Endothelial cell of umbilical vein (primary cell): ENCODE measurements around the gene C3orf20. TPM values are rescaled to one million over a fixed set of nuclear protein-coding genes. Genes with fewer than 3 reads are reported as not detected.

Experiments
- BruUV-seq: library from RNA; stranded (reverse); fragments of 400-500 nt; replicated peaks from 2 replicates; lab custom pipeline; 2021; lab: Mats Ljungman, UMichigan
- CTCF ChIA-PET: fragments of 300-600, 350-600 bp; sonication (Branson Sonifier 250); formaldehyde crosslinking; loops from one replicate; lab custom pipeline; 2021; ENCODE audit warnings: antibody characterized with exemption, inconsistent platforms; lab: Charles Lee
- POLR2A ChIA-PET: fragments of 300-600, 350-600 bp; sonication (Branson Sonifier 250); formaldehyde crosslinking; loops from one replicate; lab custom pipeline; 2021; ENCODE audit warnings: antibody characterized with exemption, inconsistent platforms; lab: Charles Lee
- DNase-seq: peaks from one replicate; pipeline ENCODE4 v3.0.0-alpha.2; 2011; ENCODE audit warnings: low read depth, low spot score
- FAIRE-seq: peaks from 2 replicates; lab custom pipeline; 2011; peaks lifted over from hg19 to GRCh38; lab: Jason Lieb, UNC
- H2AFZ ChIP-seq: 2 replicates; pipeline ENCODE4 v1.6.0; 2012; ENCODE audit warnings: low read depth, low read length, control low read depth, inconsistent platforms
- H3K27ac ChIP-seq: 2 replicates; pipeline ENCODE4 v1.5.1; 2011; ENCODE audit warnings: low read depth, mild to moderate bottlenecking, control low read depth, low read length, moderate library complexity; ENCODE audit not compliant: insufficient read depth
- H3K27me3 ChIP-seq, 2 experiments: 2 replicates each; pipeline versions ENCODE4 v1.6.0 to v1.6.1; 2011; ENCODE audit warnings: low read length in 2 of 2, mixed read lengths in 1 of 2; ENCODE audit not compliant: control insufficient read depth in 2 of 2, insufficient read depth in 2 of 2
- H3K36me3 ChIP-seq, 2 experiments: 2 replicates in 1 of 2; 3 replicates in 1 of 2; pipeline ENCODE4 v1.5.1; 2011; ENCODE audit warnings: low read length in 2 of 2, mild to moderate bottlenecking in 1 of 2, moderate library complexity in 1 of 2; ENCODE audit not compliant: control insufficient read depth in 2 of 2, insufficient read depth in 2 of 2; ENCODE audit errors: extremely low read depth in 1 of 2
- H3K4me1 ChIP-seq: 3 replicates; pipeline ENCODE4 v1.5.1; 2011; ENCODE audit warnings: mild to moderate bottlenecking, low read length; ENCODE audit not compliant: control insufficient read depth, insufficient read depth; ENCODE audit errors: extremely low read depth
- H3K4me2 ChIP-seq: 2 replicates; pipeline ENCODE4 v1.6.1; 2011; ENCODE audit warnings: low read length, control low read depth, mixed read lengths; ENCODE audit not compliant: insufficient read depth
- H3K4me3 ChIP-seq, 3 experiments: fragments of 200-600 bp in 1 of 3; sonication (generic), shearing (Covaris generic) in 1 of 3; replicated peaks in 1 of 3; 2 replicates each; pipeline ENCODE4 v1.5.1; 2011 to 2016; ENCODE audit warnings: control low read depth in 3 of 3, low read length in 3 of 3, mild to moderate bottlenecking in 2 of 3, inconsistent platforms in 1 of 3, low read depth in 1 of 3, moderate library complexity in 1 of 3; ENCODE audit not compliant: insufficient read depth in 1 of 3
- H3K79me2 ChIP-seq: 2 replicates; pipeline ENCODE4 v1.6.0; 2012; ENCODE audit warnings: low read length, inconsistent platforms; ENCODE audit not compliant: control insufficient read depth, insufficient read depth
- H3K9ac ChIP-seq: replicated peaks from 2 replicates; pipeline ENCODE3; 2011; ENCODE audit warnings: low read length, control low read depth; ENCODE audit not compliant: insufficient read depth; ENCODE audit errors: extremely low read depth
- H3K9me1 ChIP-seq: replicated peaks from 3 replicates; pipeline ENCODE4 v1.6.0; 2011; ENCODE audit warnings: mild to moderate bottlenecking, low read length; ENCODE audit not compliant: control insufficient read depth, insufficient read depth; ENCODE audit errors: extremely low read depth
- H3K9me3 ChIP-seq: replicated peaks from 2 replicates; pipeline ENCODE4 v1.5.1; 2012; ENCODE audit warnings: low read length, inconsistent platforms; ENCODE audit not compliant: control insufficient read depth, insufficient read depth
- H4K20me1 ChIP-seq: replicated peaks from 2 replicates; pipeline ENCODE3; 2011; ENCODE audit warnings: mild to moderate bottlenecking, low read length; ENCODE audit not compliant: control insufficient read depth, insufficient read depth; ENCODE audit errors: extremely low read depth
- EZH2 ChIP-seq: IDR thresholded peaks from 2 replicates; pipeline ENCODE4 v1.6.1; 2012; ENCODE audit warnings: borderline replicate concordance, low read depth, mild to moderate bottlenecking, moderate library complexity, low read length, inconsistent platforms; ENCODE audit not compliant: severe bottlenecking
- FOS ChIP-seq: IDR thresholded peaks from 2 replicates; pipeline ENCODE4 v1.6.1; 2011; ENCODE audit warnings: mild to moderate bottlenecking, low read length, moderate library complexity, borderline replicate concordance; ENCODE audit not compliant: insufficient read depth
- GATA2 ChIP-seq: IDR thresholded peaks from 2 replicates; pipeline ENCODE4 v1.7.0; 2011; ENCODE audit warnings: low read depth, mild to moderate bottlenecking, moderate library complexity, mixed read lengths, low read length; ENCODE audit not compliant: insufficient read length, insufficient read depth
- JUN ChIP-seq: IDR thresholded peaks from 2 replicates; pipeline ENCODE4 v1.6.1; 2011; ENCODE audit warnings: borderline replicate concordance, low read depth; ENCODE audit not compliant: insufficient read length, insufficient read depth
- MYC ChIP-seq: IDR thresholded peaks from one replicate; pipeline ENCODE4 v1.6.1; 2011; ENCODE audit warnings: mild to moderate bottlenecking, low read depth, low read length
- POLR2A ChIP-seq: IDR thresholded peaks from 2 replicates; pipeline ENCODE4 v1.6.1; 2012; ENCODE audit warnings: low read depth, mild to moderate bottlenecking, control low read depth, low read length
- POLR2AphosphoS5 ChIP-seq: IDR thresholded peaks from 2 replicates; pipeline ENCODE4 v1.6.1; 2012; ENCODE audit warnings: low read depth, mild to moderate bottlenecking, control low read depth, low read length, moderate library complexity; ENCODE audit not compliant: insufficient read depth
- dilution Hi-C: fragments of 300-500 bp; cut with MboI; formaldehyde crosslinking; loops from one replicate; pipeline ENCODE4 v1.15.0; 2019; ENCODE audit warnings: low sequenced_read_pairs; ENCODE audit not compliant: extremely low pct_ligation_motif_present
- intact Hi-C: fragments of 100-400 bp; cut with micrococcal nuclease; formaldehyde crosslinking; loops from one replicate; pipeline ENCODE4 v1.10.0; 2022
- polyA plus RNA-seq, 4 experiments: library from polyadenylated mRNA; depleted of rRNA in 3 of 4; stranded (reverse) in 3 of 4; unstranded in 1 of 4; fragments of >200 nt; gene quantifications; 2 replicates each; pipeline versions ENCODE4 v1.2.1 to v1.2.3, GENCODE V29; 2011 to 2012; ENCODE audit warnings: missing spikeins in 1 of 4
- total RNA-seq: library from RNA; stranded (reverse); gene quantifications from 2 replicates; pipeline ENCODE4 v1.2.3, GENCODE V29; 2021
- TF ChIP-seq, protein P1 (sequence below), 2 donors: IDR thresholded peaks; 1 replicate in 1 of 2; 2 replicates in 1 of 2; pipeline ENCODE4 v1.5.1; 2011; ENCODE audit warnings: low read length in 2 of 2, mild to moderate bottlenecking in 2 of 2, moderate library complexity in 2 of 2, control low read depth in 1 of 2, inconsistent platforms in 1 of 2, low read depth in 1 of 2; ENCODE audit not compliant: insufficient read depth in 1 of 2; ENCODE audit errors: extremely low read depth in 1 of 2
- TF ChIP-seq, protein P2 (sequence below): IDR thresholded peaks from 2 replicates; pipeline ENCODE4 v1.6.1; 2011; ENCODE audit not compliant: insufficient read depth, insufficient read length

C3orf20 gene
- total and polyA plus RNA-seq, 2 donors (not counting 3 experiments of a cell fraction or from before 2014, with no cell fraction given), result not detected

DNA sequence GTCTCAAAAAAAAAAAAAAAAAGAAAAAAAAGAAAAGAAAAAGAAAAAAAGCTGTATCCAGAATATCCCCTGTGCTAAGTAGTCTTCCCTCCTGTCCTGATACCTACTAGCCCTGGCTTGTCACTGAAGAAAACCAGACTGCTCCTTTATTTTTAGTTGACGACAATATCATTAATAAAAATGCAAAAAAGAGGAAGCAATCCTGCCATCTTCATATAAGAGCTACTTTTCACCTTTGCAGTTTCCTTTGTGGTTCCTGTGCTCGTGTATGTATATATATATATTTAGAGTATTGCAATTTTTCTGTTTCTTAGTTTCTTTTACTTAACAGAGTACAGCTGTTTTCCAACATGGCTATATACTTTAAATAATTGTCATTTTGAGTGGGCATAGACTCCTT, 13.6 kb downstream of the C3orf20 start:
- Histone ChIP-seq H3K27ac (no peak overlapping the region), H4K20me1 (no peaks in the 10 kb centered on the region), H3K27me3 (peaks cover 4 to 5% of the 10 kb centered on the region in 2 experiments), H2AFZ (no peak overlapping the region), H3K36me3 (no peaks in the 10 kb centered on the region), H3K4me3 (no peak overlapping the region), H3K9ac (no peak overlapping the region), H3K4me2 (no peak overlapping the region), H3K9me1 (no peaks in the 10 kb centered on the region), H3K79me2 (no peaks in the 10 kb centered on the region), H3K4me1 (no peaks in the 10 kb centered on the region), H3K9me3 (no peaks in the 10 kb centered on the region)
- no peak for DNase-seq
- ChIA-PET CTCF (interaction anchor here (1.0 to 1.8 kb wide), 2 partner anchors 15 to 25 kb away, joined by 3 to 5 read pairs; no protein-coding TSS in a partner anchor), POLR2A (no interaction called here)
- intact Hi-C loops (no loop called here), dilution Hi-C loops (no loop called here)
- no TSS peak for BruUV-seq
- FAIRE-seq, result no peak
- TF ChIP-seq POLR2AphosphoS5 (no peak), GATA2 (no peak)

DNA sequence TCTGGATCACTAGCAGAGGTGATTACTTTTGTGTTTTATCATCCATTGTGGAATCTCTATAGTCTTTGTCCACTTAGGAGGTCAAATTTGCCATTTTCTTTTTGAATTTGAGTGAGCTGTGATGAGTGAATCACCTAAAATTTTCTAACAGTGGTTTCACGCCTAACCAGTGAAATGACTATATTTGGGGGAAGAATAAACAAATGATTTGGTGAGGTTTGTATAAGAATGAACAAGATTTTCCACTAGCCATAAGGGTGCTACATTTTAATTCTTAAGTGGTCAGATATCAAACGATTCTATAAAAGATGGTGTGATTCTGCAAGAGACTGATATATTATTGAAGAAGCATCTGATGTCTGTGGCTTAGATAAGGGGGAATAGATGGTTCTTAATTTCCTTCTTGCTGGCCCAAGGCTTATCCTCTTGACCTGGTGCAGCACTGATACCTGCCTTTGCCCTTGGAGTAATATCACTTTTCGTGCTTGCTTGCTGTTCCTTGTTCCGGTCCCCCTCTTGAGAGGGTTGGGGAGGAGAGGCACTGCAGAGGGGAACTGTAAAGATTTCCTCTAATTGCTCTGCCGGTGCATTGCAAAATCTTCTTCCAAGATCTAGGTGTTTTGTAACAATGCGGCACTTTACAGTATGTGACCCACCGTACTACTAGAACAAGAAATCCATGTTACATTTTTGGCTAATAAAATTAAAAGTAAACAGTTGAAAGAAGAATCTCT, 14.5 kb downstream of the C3orf20 start:
- Histone ChIP-seq H3K9me3 (no peaks in the 10 kb centered on the region), H3K4me1 (no peaks in the 10 kb centered on the region), H3K27me3 (peaks cover 4 to 5% of the 10 kb centered on the region in 2 experiments), H2AFZ (no peak overlapping the region), H3K79me2 (no peaks in the 10 kb centered on the region), H3K27ac (no peak overlapping the region), H3K36me3 (no peaks in the 10 kb centered on the region), H3K4me2 (no peak overlapping the region), H4K20me1 (no peaks in the 10 kb centered on the region), H3K9me1 (no peaks in the 10 kb centered on the region), H3K4me3 (no peak overlapping the region), H3K9ac (no peak overlapping the region)
- dilution Hi-C loops, result no loop called here
- no TSS peak for BruUV-seq
- ChIA-PET POLR2A (no interaction called here), CTCF (interaction anchor here (1.0 kb wide), 1 partner anchor 24 kb away, joined by 3 read pairs; no protein-coding TSS in a partner anchor)
- FAIRE-seq (no peak), DNase-seq (no peak)
- TF ChIP-seq, protein P1, sequence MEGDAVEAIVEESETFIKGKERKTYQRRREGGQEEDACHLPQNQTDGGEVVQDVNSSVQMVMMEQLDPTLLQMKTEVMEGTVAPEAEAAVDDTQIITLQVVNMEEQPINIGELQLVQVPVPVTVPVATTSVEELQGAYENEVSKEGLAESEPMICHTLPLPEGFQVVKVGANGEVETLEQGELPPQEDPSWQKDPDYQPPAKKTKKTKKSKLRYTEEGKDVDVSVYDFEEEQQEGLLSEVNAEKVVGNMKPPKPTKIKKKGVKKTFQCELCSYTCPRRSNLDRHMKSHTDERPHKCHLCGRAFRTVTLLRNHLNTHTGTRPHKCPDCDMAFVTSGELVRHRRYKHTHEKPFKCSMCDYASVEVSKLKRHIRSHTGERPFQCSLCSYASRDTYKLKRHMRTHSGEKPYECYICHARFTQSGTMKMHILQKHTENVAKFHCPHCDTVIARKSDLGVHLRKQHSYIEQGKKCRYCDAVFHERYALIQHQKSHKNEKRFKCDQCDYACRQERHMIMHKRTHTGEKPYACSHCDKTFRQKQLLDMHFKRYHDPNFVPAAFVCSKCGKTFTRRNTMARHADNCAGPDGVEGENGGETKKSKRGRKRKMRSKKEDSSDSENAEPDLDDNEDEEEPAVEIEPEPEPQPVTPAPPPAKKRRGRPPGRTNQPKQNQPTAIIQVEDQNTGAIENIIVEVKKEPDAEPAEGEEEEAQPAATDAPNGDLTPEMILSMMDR (IDR thresholded peaks at IDR 0.05; ENCODE audit: extremely low read depth in 1 of 2, insufficient read depth in 1 of 2, low read depth in 1 of 2, low read length in 2 of 2), result no peak
- TF ChIP-seq EZH2, result no peak
- TF ChIP-seq, protein P2, sequence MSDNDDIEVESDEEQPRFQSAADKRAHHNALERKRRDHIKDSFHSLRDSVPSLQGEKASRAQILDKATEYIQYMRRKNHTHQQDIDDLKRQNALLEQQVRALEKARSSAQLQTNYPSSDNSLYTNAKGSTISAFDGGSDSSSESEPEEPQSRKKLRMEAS, result no peak
- no peak for TF ChIP-seq JUN
- no peak for TF ChIP-seq MYC
- TF ChIP-seq POLR2AphosphoS5, result no peak
- no peak for TF ChIP-seq FOS
- TF ChIP-seq GATA2, result no peak
- no peak for TF ChIP-seq POLR2A
- intact Hi-C loops, result no loop called here
